Neural progenitor cell (in vitro differentiated cells): ENCODE measurements around the gene ADRA2A. TPM values are rescaled to one million over a fixed set of nuclear protein-coding genes. Genes with fewer than 3 reads are reported as not detected.

Source experiments
- DNase-seq: peaks from one replicate; pipeline ENCODE4 v3.0.0-alpha.2; 2016; ENCODE audit warnings: low spot score
- H2AFZ ChIP-seq: fragments of 200-600 bp; sonication (generic); replicated peaks from 2 replicates; pipeline ENCODE4 v1.6.1; 2016; ENCODE audit warnings: antibody characterized with exemption
- H3F3A ChIP-seq: fragments of 200-600 bp; sonication (generic); 2 replicates; pipeline ENCODE4 v1.6.1; 2016; ENCODE audit warnings: antibody characterized with exemption, low read depth
- H3K27ac ChIP-seq: fragments of 200-600 bp; sonication (generic); 2 replicates; pipeline ENCODE4 v1.5.1; 2016; ENCODE audit warnings: mild to moderate bottlenecking
- H3K27me3 ChIP-seq: fragments of 200-600 bp; sonication (generic); 2 replicates; pipeline ENCODE4 v1.6.1; 2016; ENCODE audit warnings: mild to moderate bottlenecking, moderate library complexity
- H3K36me3 ChIP-seq: fragments of 200-600 bp; sonication (generic); 2 replicates; pipeline ENCODE4 v1.5.1; 2016
- H3K4me1 ChIP-seq: fragments of 200-600 bp; sonication (generic); 2 replicates; pipeline ENCODE4 v1.6.1; 2016; ENCODE audit warnings: mixed run types
- H3K4me2 ChIP-seq: fragments of 200-600 bp; sonication (generic); 2 replicates; pipeline ENCODE4 v1.6.1; 2016
- H3K4me3 ChIP-seq: fragments of 200-600 bp; sonication (generic); 2 replicates; pipeline ENCODE4 v1.5.1; 2016
- H3K79me2 ChIP-seq: fragments of 200-600 bp; sonication (generic); 2 replicates; pipeline ENCODE4 v1.6.1; 2016; ENCODE audit warnings: low read depth
- H3K9ac ChIP-seq: fragments of 200-600 bp; sonication (generic); 2 replicates; pipeline ENCODE4 v1.6.1; 2016
- H3K9me3 ChIP-seq: fragments of 200-600 bp; sonication (generic); 2 replicates; pipeline ENCODE4 v1.5.1; 2016; ENCODE audit warnings: low read depth
- H4K20me1 ChIP-seq: fragments of 200-600 bp; sonication (generic); 2 replicates; pipeline ENCODE4 v1.6.1; 2016; ENCODE audit warnings: low read depth
- H3K27ac Mint-ChIP-seq: 3 replicates; pipeline ENCODE4 v1.8.0; 2021; ENCODE audit warnings: mixed read lengths
- H3K27me3 Mint-ChIP-seq: 2 replicates; pipeline ENCODE4 v1.8.0; 2022; ENCODE audit warnings: low read depth, mild to moderate bottlenecking, inconsistent platforms, moderate library complexity, mixed read lengths; ENCODE audit not compliant: insufficient read depth
- H3K36me3 Mint-ChIP-seq: 3 replicates; pipeline ENCODE4 v1.8.0; 2021; ENCODE audit warnings: mixed read lengths
- H3K4me1 Mint-ChIP-seq: 3 replicates; pipeline ENCODE4 v1.8.0; 2021; ENCODE audit warnings: mixed read lengths
- H3K4me3 Mint-ChIP-seq: 3 replicates; pipeline ENCODE4 v1.8.0; 2021; ENCODE audit warnings: mild to moderate bottlenecking, moderate library complexity, mixed read lengths
- H3K9me3 Mint-ChIP-seq: 3 replicates; pipeline ENCODE4 v1.8.0; 2020; ENCODE audit warnings: mixed read lengths
- EZH2 ChIP-seq: fragments of 200-600 bp; sonication (generic); IDR thresholded peaks from 2 replicates; pipeline ENCODE4 v1.6.1; 2017; ENCODE audit warnings: antibody characterized with exemption, mild to moderate bottlenecking, moderate library complexity
- EZH2phosphoT487 ChIP-seq: fragments of 200-600 bp; sonication (generic); IDR thresholded peaks from 2 replicates; pipeline ENCODE4 v1.6.1; 2017; ENCODE audit warnings: antibody characterized with exemption
- total RNA-seq: library from RNA; depleted of rRNA; stranded (reverse); fragments of >200 nt; gene quantifications from 2 replicates; pipeline ENCODE4 v1.2.3, GENCODE V29; 2015; ENCODE audit warnings: low replicate concordance
- TF ChIP-seq, protein P1 (sequence below): fragments of 200-600 bp; sonication (generic); IDR thresholded peaks from 2 replicates; pipeline ENCODE4 v1.5.1; 2017; ENCODE audit warnings: antibody characterized with exemption, mild to moderate bottlenecking

ADRA2A gene
- total RNA-seq, 1 donor from 2014 or later, result not detected

GRCh38 chr10:111103196-111103840 is 26.5 kb downstream of the ADRA2A start:
- Mint-ChIP-seq H3K36me3 (no peaks in the 10 kb centered on the region), H3K4me3 (no peak overlapping the region), H3K9me3 (no peaks in the 10 kb centered on the region), H3K27me3 (peaks cover 13% of the 10 kb centered on the region), H3K4me1 (no peaks in the 10 kb centered on the region), H3K27ac (no peak overlapping the region)
- Histone ChIP-seq H3K9me3 (no peaks in the 10 kb centered on the region), H3F3A (no peaks in the 10 kb centered on the region), H3K9ac (no peak overlapping the region), H3K36me3 (no peaks in the 10 kb centered on the region), H3K79me2 (no peaks in the 10 kb centered on the region), H3K27ac (no peak overlapping the region), H3K4me2 (no peak overlapping the region), H4K20me1 (no peaks in the 10 kb centered on the region), H3K4me1 (no peaks in the 10 kb centered on the region), H3K27me3 (no peaks in the 10 kb centered on the region), H2AFZ (no peak overlapping the region), H3K4me3 (no peak overlapping the region)
- no peak for DNase-seq
- TF ChIP-seq EZH2 (no peak), EZH2phosphoT487 (no peak)
- TF ChIP-seq, protein P1, sequence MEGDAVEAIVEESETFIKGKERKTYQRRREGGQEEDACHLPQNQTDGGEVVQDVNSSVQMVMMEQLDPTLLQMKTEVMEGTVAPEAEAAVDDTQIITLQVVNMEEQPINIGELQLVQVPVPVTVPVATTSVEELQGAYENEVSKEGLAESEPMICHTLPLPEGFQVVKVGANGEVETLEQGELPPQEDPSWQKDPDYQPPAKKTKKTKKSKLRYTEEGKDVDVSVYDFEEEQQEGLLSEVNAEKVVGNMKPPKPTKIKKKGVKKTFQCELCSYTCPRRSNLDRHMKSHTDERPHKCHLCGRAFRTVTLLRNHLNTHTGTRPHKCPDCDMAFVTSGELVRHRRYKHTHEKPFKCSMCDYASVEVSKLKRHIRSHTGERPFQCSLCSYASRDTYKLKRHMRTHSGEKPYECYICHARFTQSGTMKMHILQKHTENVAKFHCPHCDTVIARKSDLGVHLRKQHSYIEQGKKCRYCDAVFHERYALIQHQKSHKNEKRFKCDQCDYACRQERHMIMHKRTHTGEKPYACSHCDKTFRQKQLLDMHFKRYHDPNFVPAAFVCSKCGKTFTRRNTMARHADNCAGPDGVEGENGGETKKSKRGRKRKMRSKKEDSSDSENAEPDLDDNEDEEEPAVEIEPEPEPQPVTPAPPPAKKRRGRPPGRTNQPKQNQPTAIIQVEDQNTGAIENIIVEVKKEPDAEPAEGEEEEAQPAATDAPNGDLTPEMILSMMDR, result no peak

DNA sequence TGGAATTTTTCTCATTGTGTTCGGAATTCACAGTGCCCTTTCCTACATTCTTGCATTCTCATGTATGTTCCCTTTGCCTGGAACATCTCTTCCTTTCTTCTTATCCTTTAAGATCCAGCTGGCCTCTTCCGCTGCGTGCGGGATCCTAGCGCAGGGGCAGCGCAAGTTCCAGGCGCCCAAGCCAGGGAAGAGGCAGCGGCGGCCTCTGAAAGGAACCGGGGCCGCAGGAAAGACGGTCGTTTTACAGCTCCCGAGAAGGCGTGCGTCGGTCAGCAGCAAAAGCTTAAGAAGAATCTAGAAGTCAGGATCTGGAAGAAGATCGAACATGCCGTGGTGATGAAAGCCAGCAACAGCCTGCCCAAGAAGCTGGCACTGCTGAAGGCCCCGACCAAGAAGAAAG is 28.0 kb downstream of the ADRA2A start:
- Mint-ChIP-seq H3K27me3 (peaks cover 12% of the 10 kb centered on the region), H3K27ac (no peak overlapping the region), H3K36me3 (no peaks in the 10 kb centered on the region), H3K4me3 (no peak overlapping the region), H3K9me3 (no peaks in the 10 kb centered on the region), H3K4me1 (no peaks in the 10 kb centered on the region)
- no peak for TF ChIP-seq EZH2phosphoT487
- Histone ChIP-seq H2AFZ (no peak overlapping the region), H3K27me3 (no peaks in the 10 kb centered on the region), H3K4me3 (no peak overlapping the region), H3K9ac (no peak overlapping the region), H3F3A (no peaks in the 10 kb centered on the region), H3K9me3 (no peaks in the 10 kb centered on the region), H3K27ac (no peak overlapping the region), H4K20me1 (no peaks in the 10 kb centered on the region), H3K79me2 (no peaks in the 10 kb centered on the region), H3K4me2 (no peak overlapping the region), H3K36me3 (no peaks in the 10 kb centered on the region), H3K4me1 (no peaks in the 10 kb centered on the region)
- no peak for DNase-seq

DNA sequence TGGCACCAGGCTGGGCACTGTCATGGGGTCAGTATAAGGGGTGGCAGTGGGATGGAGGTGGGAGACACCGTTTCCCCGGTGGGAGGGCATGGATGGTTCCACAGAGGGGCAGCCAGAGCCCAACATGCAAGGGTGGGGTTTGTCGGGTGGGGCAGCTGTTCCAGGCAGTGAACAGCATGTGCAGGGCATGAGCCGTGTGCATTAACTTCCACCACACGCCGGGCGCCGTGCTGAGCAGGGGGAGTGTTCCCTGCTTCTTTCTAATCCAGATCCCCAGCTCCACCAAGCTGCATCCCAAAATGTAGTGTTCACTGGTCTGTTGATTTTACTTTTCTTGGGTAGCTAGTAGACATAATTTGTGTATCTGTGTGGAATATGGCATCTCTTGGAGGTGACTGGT is 29.3 kb downstream of the ADRA2A start:
- H3K9ac ChIP-seq, result no peak overlapping the region
- no peak overlapping the region for H3K4me3 ChIP-seq
- H3K27ac Mint-ChIP-seq, result peak overlapping the region; percentile 70
- H3K4me2 ChIP-seq, result no peak overlapping the region
- H3K27me3 Mint-ChIP-seq, result peaks cover 9% of the 10 kb centered on the region
- no peaks in the 10 kb centered on the region for H3F3A ChIP-seq
- DNase-seq, result no peak
- no peaks in the 10 kb centered on the region for H3K79me2 ChIP-seq
- no peaks in the 10 kb centered on the region for H3K27me3 ChIP-seq
- no peaks in the 10 kb centered on the region for H3K9me3 Mint-ChIP-seq
- no peak overlapping the region for H3K4me3 Mint-ChIP-seq
- no peak overlapping the region for H2AFZ ChIP-seq
- H3K9me3 ChIP-seq, result no peaks in the 10 kb centered on the region
- no peak for TF ChIP-seq EZH2phosphoT487
- TF ChIP-seq, protein P1, result no peak
- H4K20me1 ChIP-seq, result no peaks in the 10 kb centered on the region
- H3K36me3 Mint-ChIP-seq, result no peaks in the 10 kb centered on the region
- no peaks in the 10 kb centered on the region for H3K4me1 Mint-ChIP-seq
- no peaks in the 10 kb centered on the region for H3K36me3 ChIP-seq
- H3K4me1 ChIP-seq, result no peaks in the 10 kb centered on the region
- H3K27ac ChIP-seq, result no peak overlapping the region

- no peaks in the 10 kb centered on the region for H3K9me3 Mint-ChIP-seq
Observed at GRCh38 chr10:111107023-111107422, 30.2 kb downstream of the ADRA2A start.

More at GRCh38 chr10:111107023-111107422, 30.2 kb downstream of the ADRA2A start:
- Histone ChIP-seq H3K27me3 (no peaks in the 10 kb centered on the region), H3K4me3 (no peak overlapping the region), H3K9me3 (no peaks in the 10 kb centered on the region), H4K20me1 (no peaks in the 10 kb centered on the region), H3K79me2 (no peaks in the 10 kb centered on the region), H3F3A (no peaks in the 10 kb centered on the region), H3K9ac (no peak overlapping the region), H2AFZ (no peak overlapping the region), H3K36me3 (no peaks in the 10 kb centered on the region), H3K4me1 (no peaks in the 10 kb centered on the region), H3K4me2 (no peak overlapping the region), H3K27ac (no peak overlapping the region)
- Mint-ChIP-seq H3K36me3 (no peaks in the 10 kb centered on the region), H3K27ac (peak overlapping the region; percentile 70), H3K4me1 (no peaks in the 10 kb centered on the region), H3K27me3 (peaks cover 5% of the 10 kb centered on the region), H3K4me3 (no peak overlapping the region)
- no peak for DNase-seq
- TF ChIP-seq, protein P1, result no peak
- TF ChIP-seq EZH2phosphoT487 (no peak), EZH2 (no peak)
